ENCODE data around the gene ZNF3. TPM values are rescaled to one million over a fixed set of nuclear protein-coding genes. Genes with fewer than 3 reads are reported as not detected.

ZNF3 gene
- total and polyA plus RNA-seq, 8 donors, result 12.4 to 42.0 (median 25.7) TPM

- peak; percentile 85 to 96 for DNase-seq
- intact Hi-C loops (cut with DNase I; ENCODE audit: low total_unique reads), result loop anchor here (10.0 kb wide), 2 partner anchors 55 to 135 kb away; partner anchors contain the start of gene TRIM4
- TF ChIP-seq CTCF (IDR thresholded peaks at IDR 0.05) (peak in 1 of 7 experiments; percentile 17), EP300 (IDR thresholded peaks at IDR 0.05) (no peak), POLR2AphosphoS5 (IDR thresholded peaks at IDR 0.05) (peak; percentile 71 to 96 (median 87)), POLR2A (IDR thresholded peaks at IDR 0.05) (peak in 2 of 4 donors; percentile 61 to 79)
- Histone ChIP-seq H3K9me3 (no peaks in the 10 kb centered on the region), H3K36me3 (peaks cover 0 to 10% (median 0%) of the 10 kb centered on the region in 4 donors), H3K27me3 (no peaks in the 10 kb centered on the region), H3K4me1 (peaks cover 6 to 35% (median 23%) of the 10 kb centered on the region in 4 donors), H3K4me3 (peak within 1 kb of the TSS; percentile 61 to 82 (median 76)), H3K27ac (peak within 1 kb of the TSS; percentile 96 to 98 (median 98))
- WGBS, 5 donors, result 1% methylated on average over 36 to 47 of the region's 47 CpGs
These were observed 31.9 kb downstream of the ZNF3 start, which contains the start of gene ZSCAN21 for GRCh38 chr7:100049441-100050291. ZSCAN21 (plus strand) TSS chr7:100049774; CDS start chr7:100057007, 7,233 bp downstream.

- H3K27ac ChIP-seq, result peak overlapping the region in 1 of 5 donors; percentile 98
- intact Hi-C loops (cut with DNase I; ENCODE audit: low total_unique reads), result no loop called here
- peak in 1 of 2 donors; percentile 35 for DNase-seq
- H3K9me3 ChIP-seq, result no peaks in the 10 kb centered on the region
- H3K4me3 ChIP-seq, result no peak overlapping the region
- H3K36me3 ChIP-seq, result peaks cover 0 to 10% (median 0%) of the 10 kb centered on the region in 4 donors
- H3K27me3 ChIP-seq, result no peaks in the 10 kb centered on the region
- TF ChIP-seq POLR2A (IDR thresholded peaks at IDR 0.05), result no peak
- no peak for TF ChIP-seq POLR2AphosphoS5 (IDR thresholded peaks at IDR 0.05)
- TF ChIP-seq EP300 (IDR thresholded peaks at IDR 0.05), result no peak
- no peak for TF ChIP-seq CTCF (IDR thresholded peaks at IDR 0.05)
- WGBS, 5 donors, result 71 to 83% (median 73%) methylated on average over 4 of the region's 4 CpGs
- H3K4me1 ChIP-seq, result peaks cover 6 to 31% (median 23%) of the 10 kb centered on the region in 4 donors
These were observed 32.8 kb downstream of the ZNF3 start for GRCh38 chr7:100048680-100049079.

GRCh38 chr7:100044718-100045117 is 36.8 kb downstream of the ZNF3 start:
- TF ChIP-seq POLR2AphosphoS5 (IDR thresholded peaks at IDR 0.05) (peak in 1 of 3 donors; percentile 75), POLR2A (IDR thresholded peaks at IDR 0.05) (no peak), EP300 (IDR thresholded peaks at IDR 0.05) (no peak), CTCF (IDR thresholded peaks at IDR 0.05) (peak in 2 of 7 experiments; percentile 39 to 49)
- 27 to 44% (median 33%) methylated on average over 6 of the region's 6 CpGs for WGBS, 5 donors
- no peaks in the 10 kb centered on the region for H3K9me3 ChIP-seq
- H3K27me3 ChIP-seq, result no peaks in the 10 kb centered on the region
- DNase-seq, result peak; percentile 32 to 72
- no peaks in the 10 kb centered on the region for H3K36me3 ChIP-seq
- intact Hi-C loops (cut with DNase I; ENCODE audit: low total_unique reads), result no loop called here
- H3K27ac ChIP-seq, result peak overlapping the region in 1 of 5 donors; percentile 46
- H3K4me3 ChIP-seq, result no peak overlapping the region
- H3K4me1 ChIP-seq, result peaks cover 0 to 16% (median 12%) of the 10 kb centered on the region in 4 donors

GRCh38 chr7:100040575-100040974 is 40.9 kb downstream of the ZNF3 start:
- TF ChIP-seq CTCF (IDR thresholded peaks at IDR 0.05), result no peak
- TF ChIP-seq POLR2A (IDR thresholded peaks at IDR 0.05), result no peak
- WGBS, 5 donors, result 69 to 84% (median 74%) methylated on average over 7 of the region's 7 CpGs
- intact Hi-C loops (cut with DNase I; ENCODE audit: low total_unique reads), result no loop called here
- no peak for DNase-seq
- H3K9me3 ChIP-seq, result no peaks in the 10 kb centered on the region
- no peak overlapping the region for H3K27ac ChIP-seq
- H3K4me1 ChIP-seq, result peaks cover 19 to 37% (median 26%) of the 10 kb centered on the region in 4 donors
- peaks cover 5 to 25% (median 20%) of the 10 kb centered on the region in 4 donors for H3K36me3 ChIP-seq
- no peak overlapping the region for H3K4me3 ChIP-seq
- no peaks in the 10 kb centered on the region for H3K27me3 ChIP-seq
